Right lobe of liver (tissue), 4 donors: ENCODE data around the gene B3GLCT.

Source experiments
- POLR2A ChIP-seq: fragments of 450-650 bp; IDR thresholded peaks from one replicate; pipeline ENCODE4 v1.6.1; 2017; ENCODE audit warnings: antibody characterized with exemption, mild to moderate bottlenecking
- TF ChIP-seq, protein P1 (sequence below), 4 donors: fragments of 200-600 bp in 3 of 4; fragments of 450-650 bp in 1 of 4; IDR thresholded peaks; one replicate each; pipeline versions ENCODE4 v1.5.1 to v1.8.0; 2016 to 2022; ENCODE audit warnings: antibody characterized with exemption in 4 of 4, mild to moderate bottlenecking in 2 of 4
- donor health status: DM: no; HTN: no; CAD: no.
- donor health status: DM: no; HTN: no; CAD: no.
- donor health status: DM: no; HTN: yes; CAD: no.

DNA sequence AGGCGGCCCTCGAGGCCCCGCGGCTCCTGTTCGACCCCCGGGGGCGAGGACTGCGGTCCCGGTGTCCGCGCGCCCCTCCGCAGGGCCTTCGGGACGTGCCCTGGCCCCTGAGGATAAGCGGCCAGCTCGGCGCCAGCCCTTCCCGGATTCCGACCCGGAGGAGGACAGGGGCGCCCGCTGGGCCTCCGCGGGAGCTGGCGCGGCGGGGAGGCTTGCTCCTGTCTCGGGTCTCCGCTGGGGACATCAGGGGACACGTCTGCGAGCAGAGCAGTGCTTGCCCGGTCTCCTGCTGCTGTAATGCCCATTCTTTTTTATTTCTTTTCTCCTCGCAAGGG lies 829 bp downstream of the B3GLCT start:
- TF ChIP-seq, protein P1, sequence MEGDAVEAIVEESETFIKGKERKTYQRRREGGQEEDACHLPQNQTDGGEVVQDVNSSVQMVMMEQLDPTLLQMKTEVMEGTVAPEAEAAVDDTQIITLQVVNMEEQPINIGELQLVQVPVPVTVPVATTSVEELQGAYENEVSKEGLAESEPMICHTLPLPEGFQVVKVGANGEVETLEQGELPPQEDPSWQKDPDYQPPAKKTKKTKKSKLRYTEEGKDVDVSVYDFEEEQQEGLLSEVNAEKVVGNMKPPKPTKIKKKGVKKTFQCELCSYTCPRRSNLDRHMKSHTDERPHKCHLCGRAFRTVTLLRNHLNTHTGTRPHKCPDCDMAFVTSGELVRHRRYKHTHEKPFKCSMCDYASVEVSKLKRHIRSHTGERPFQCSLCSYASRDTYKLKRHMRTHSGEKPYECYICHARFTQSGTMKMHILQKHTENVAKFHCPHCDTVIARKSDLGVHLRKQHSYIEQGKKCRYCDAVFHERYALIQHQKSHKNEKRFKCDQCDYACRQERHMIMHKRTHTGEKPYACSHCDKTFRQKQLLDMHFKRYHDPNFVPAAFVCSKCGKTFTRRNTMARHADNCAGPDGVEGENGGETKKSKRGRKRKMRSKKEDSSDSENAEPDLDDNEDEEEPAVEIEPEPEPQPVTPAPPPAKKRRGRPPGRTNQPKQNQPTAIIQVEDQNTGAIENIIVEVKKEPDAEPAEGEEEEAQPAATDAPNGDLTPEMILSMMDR (IDR thresholded peaks at IDR 0.05) = no peak
- TF ChIP-seq POLR2A = peak; percentile 25
